ENCODE results near the gene KCNAB2. TPM values are rescaled to one million over a fixed set of nuclear protein-coding genes. Genes with fewer than 3 reads are reported as not detected.
A peak's percentile ranks its signal among the peaks of the same experiment; 100 is the strongest.

Gene KCNAB2
- total RNA-seq, 1 experiment from 2014 or later: 3.4 TPM

GRCh38 chr1:6107409-6108356 is 62.0 kb downstream of the KCNAB2 start:
- H3K9me3 ChIP-seq (replicated peaks): no peaks in the 10 kb centered on the region
- no peaks in the 10 kb centered on the region for H3K36me3 ChIP-seq
- H3K4me1 ChIP-seq (replicated peaks): peaks cover 13% of the 10 kb centered on the region
- no peak overlapping the region for H3K4me3 ChIP-seq
- H3K27me3 ChIP-seq (replicated peaks): no peaks in the 10 kb centered on the region
- DNase-seq (ENCODE audit: low read depth in 1 of 2, low spot score in 2 of 2): no peak
- no peak overlapping the region for H3K27ac ChIP-seq

GRCh38 chr1:6108476-6108875 is 62.8 kb downstream of the KCNAB2 start:
- no peak overlapping the region for H3K4me3 ChIP-seq
- H3K4me1 ChIP-seq (replicated peaks): peaks cover 19% of the 10 kb centered on the region
- no peaks in the 10 kb centered on the region for H3K27me3 ChIP-seq (replicated peaks)
- DNase-seq (ENCODE audit: low read depth in 1 of 2, low spot score in 2 of 2): no peak
- H3K9me3 ChIP-seq (replicated peaks): no peaks in the 10 kb centered on the region
- H3K27ac ChIP-seq: no peak overlapping the region
- H3K36me3 ChIP-seq: no peaks in the 10 kb centered on the region

GRCh38 chr1:6108937-6109614 is 63.4 kb downstream of the KCNAB2 start:
- Histone ChIP-seq H3K27me3 (replicated peaks) (no peaks in the 10 kb centered on the region), H3K9me3 (replicated peaks) (no peaks in the 10 kb centered on the region), H3K27ac (no peak overlapping the region), H3K36me3 (no peaks in the 10 kb centered on the region), H3K4me3 (no peak overlapping the region), H3K4me1 (replicated peaks) (peaks cover 25% of the 10 kb centered on the region)
- peak; percentile 37 to 66 for DNase-seq (ENCODE audit: low read depth in 1 of 2, low spot score in 2 of 2)

- H3K27me3 ChIP-seq (replicated peaks): no peaks in the 10 kb centered on the region
- DNase-seq (ENCODE audit: low read depth in 1 of 2, low spot score in 2 of 2): no peak
- no peak overlapping the region for H3K4me3 ChIP-seq
- no peak overlapping the region for H3K27ac ChIP-seq
- H3K9me3 ChIP-seq (replicated peaks): no peaks in the 10 kb centered on the region
- H3K4me1 ChIP-seq (replicated peaks): peaks cover 27% of the 10 kb centered on the region
- no peaks in the 10 kb centered on the region for H3K36me3 ChIP-seq
Observed at GRCh38 chr1:6109688-6110087, 64.0 kb downstream of the KCNAB2 start.

GRCh38 chr1:6110326-6110725 is 64.6 kb downstream of the KCNAB2 start:
- DNase-seq (ENCODE audit: low read depth in 1 of 2, low spot score in 2 of 2): no peak
- H3K9me3 ChIP-seq (replicated peaks): no peaks in the 10 kb centered on the region

GRCh38 chr1:6111571-6111970 is 65.9 kb downstream of the KCNAB2 start:
- Histone ChIP-seq H3K4me3 (no peak overlapping the region), H3K36me3 (no peaks in the 10 kb centered on the region), H3K27ac (peak overlapping the region; percentile 65), H3K27me3 (replicated peaks) (no peaks in the 10 kb centered on the region), H3K9me3 (replicated peaks) (peaks cover 2% of the 10 kb centered on the region; the same call in 1 of the 2 replicates), H3K4me1 (replicated peaks) (peaks cover 35% of the 10 kb centered on the region)
- DNase-seq (ENCODE audit: low read depth in 1 of 2, low spot score in 2 of 2): peak; percentile 64 to 75

More at GRCh38 chr1:6110326-6110725, 64.6 kb downstream of the KCNAB2 start:
- no peaks in the 10 kb centered on the region for H3K36me3 ChIP-seq
- H3K27ac ChIP-seq: no peak overlapping the region
- H3K27me3 ChIP-seq (replicated peaks): no peaks in the 10 kb centered on the region
- H3K4me1 ChIP-seq (replicated peaks): peaks cover 28% of the 10 kb centered on the region
- H3K4me3 ChIP-seq: no peak overlapping the region

GRCh38 chr1:6111991-6112689 is 66.5 kb downstream of the KCNAB2 start:
- Histone ChIP-seq H3K27me3 (replicated peaks) (no peaks in the 10 kb centered on the region), H3K4me3 (no peak overlapping the region), H3K4me1 (replicated peaks) (peaks cover 35% of the 10 kb centered on the region), H3K9me3 (replicated peaks) (peaks cover 6% of the 10 kb centered on the region; the same call in 1 of the 2 replicates), H3K27ac (peak overlapping the region; percentile 65), H3K36me3 (no peaks in the 10 kb centered on the region)
- peak in 1 of 2 experiments; percentile 62 for DNase-seq (ENCODE audit: low read depth in 1 of 2, low spot score in 2 of 2)

- no peaks in the 10 kb centered on the region for H3K36me3 ChIP-seq
- peaks cover 35% of the 10 kb centered on the region for H3K4me1 ChIP-seq (replicated peaks)
- no peak overlapping the region for H3K4me3 ChIP-seq
- DNase-seq (ENCODE audit: low read depth in 1 of 2, low spot score in 2 of 2): no peak
- H3K27me3 ChIP-seq (replicated peaks): no peaks in the 10 kb centered on the region
- H3K27ac ChIP-seq: peak overlapping the region; percentile 65; the same call in 1 of the 2 replicates
- H3K9me3 ChIP-seq (replicated peaks): peaks cover 11% of the 10 kb centered on the region; the same call in 1 of the 2 replicates
Observed at GRCh38 chr1:6112690-6113005, 67.0 kb downstream of the KCNAB2 start.

GRCh38 chr1:6113116-6113515 is 67.4 kb downstream of the KCNAB2 start:
- peaks cover 15% of the 10 kb centered on the region for H3K9me3 ChIP-seq (replicated peaks)
- H3K36me3 ChIP-seq: no peaks in the 10 kb centered on the region
- H3K27me3 ChIP-seq (replicated peaks): no peaks in the 10 kb centered on the region

GRCh38 chr1:6113745-6114144 is 68.1 kb downstream of the KCNAB2 start:
- H3K27ac ChIP-seq: peak overlapping the region; percentile 12; the same call in 1 of the 2 replicates

More at GRCh38 chr1:6113116-6113515, 67.4 kb downstream of the KCNAB2 start:
- Histone ChIP-seq H3K27ac (peak overlapping the region; percentile 65; the same call in 1 of the 2 replicates), H3K4me1 (replicated peaks) (peaks cover 35% of the 10 kb centered on the region), H3K4me3 (no peak overlapping the region)
- no peak for DNase-seq (ENCODE audit: low read depth in 1 of 2, low spot score in 2 of 2)

GRCh38 chr1:6116137-6116536 is 70.4 kb downstream of the KCNAB2 start:
- Histone ChIP-seq H3K27me3 (replicated peaks) (no peaks in the 10 kb centered on the region), H3K4me3 (no peak overlapping the region), H3K27ac (peak overlapping the region; percentile 55), H3K9me3 (replicated peaks) (peaks cover 15% of the 10 kb centered on the region), H3K4me1 (replicated peaks) (peaks cover 35% of the 10 kb centered on the region), H3K36me3 (no peaks in the 10 kb centered on the region)
- DNase-seq (ENCODE audit: low read depth in 1 of 2, low spot score in 2 of 2): peak in 1 of 2 experiments; percentile 81

More at GRCh38 chr1:6113745-6114144, 68.1 kb downstream of the KCNAB2 start:
- H3K4me3 ChIP-seq: no peak overlapping the region
- H3K27me3 ChIP-seq (replicated peaks): no peaks in the 10 kb centered on the region
- no peaks in the 10 kb centered on the region for H3K36me3 ChIP-seq
- H3K4me1 ChIP-seq (replicated peaks): peaks cover 35% of the 10 kb centered on the region
- H3K9me3 ChIP-seq (replicated peaks): peaks cover 15% of the 10 kb centered on the region
- DNase-seq (ENCODE audit: low read depth in 1 of 2, low spot score in 2 of 2): peak in 1 of 2 experiments; percentile 37

GRCh38 chr1:6117064-6117463 is 71.4 kb downstream of the KCNAB2 start:
- DNase-seq (ENCODE audit: low read depth in 1 of 2, low spot score in 2 of 2): no peak
- H3K9me3 ChIP-seq (replicated peaks): peaks cover 15% of the 10 kb centered on the region
- no peaks in the 10 kb centered on the region for H3K36me3 ChIP-seq
- peak overlapping the region; percentile 55; the same call in 1 of the 2 replicates for H3K27ac ChIP-seq
- H3K4me3 ChIP-seq: no peak overlapping the region
- H3K4me1 ChIP-seq (replicated peaks): peaks cover 28% of the 10 kb centered on the region
- H3K27me3 ChIP-seq (replicated peaks): no peaks in the 10 kb centered on the region

- Histone ChIP-seq H3K36me3 (no peaks in the 10 kb centered on the region), H3K4me3 (no peak overlapping the region), H3K27me3 (replicated peaks) (no peaks in the 10 kb centered on the region), H3K4me1 (replicated peaks) (peaks cover 23% of the 10 kb centered on the region), H3K9me3 (replicated peaks) (peaks cover 15% of the 10 kb centered on the region), H3K27ac (no peak overlapping the region)
- no peak for DNase-seq (ENCODE audit: low read depth in 1 of 2, low spot score in 2 of 2)
Observed at GRCh38 chr1:6117624-6118023, 71.9 kb downstream of the KCNAB2 start.
